DOHH2 (cell line): Measurements from ENCODE around the gene ADI1.

Experiments used
- H3F3A ChIP-seq: fragments of 200-600 bp; sonication (generic), shearing (Covaris generic); 2 replicates; pipeline ENCODE4 v1.6.0; 2016; ENCODE audit warnings: antibody characterized with exemption, mild to moderate bottlenecking; ENCODE audit not compliant: control insufficient read depth, insufficient read depth
- H3K27ac ChIP-seq: fragments of 200-600 bp; sonication (generic); 2 replicates; pipeline ENCODE4 v1.5.1; 2014; ENCODE audit warnings: low read depth, mild to moderate bottlenecking, low read length, moderate library complexity
- H3K27me3 ChIP-seq: fragments of 200-600 bp; sonication (generic); 2 replicates; pipeline ENCODE4 v1.6.1; 2014; ENCODE audit warnings: mild to moderate bottlenecking, low read length, mixed read lengths; ENCODE audit not compliant: control insufficient read depth
- H3K36me3 ChIP-seq: fragments of 200-600 bp; sonication (generic); 2 replicates; pipeline ENCODE4 v1.6.1; 2014; ENCODE audit warnings: mild to moderate bottlenecking, low read length, moderate library complexity, mixed read lengths; ENCODE audit not compliant: control insufficient read depth
- H3K4me1 ChIP-seq: fragments of 200-600 bp; sonication (generic); 2 replicates; pipeline ENCODE4 v1.6.1; 2014; ENCODE audit warnings: mild to moderate bottlenecking, low read length, mixed read lengths; ENCODE audit not compliant: control insufficient read depth
- H3K4me2 ChIP-seq: fragments of 200-600 bp; sonication (generic); 2 replicates; pipeline ENCODE4 v1.6.0; 2014; ENCODE audit warnings: mild to moderate bottlenecking, low read length, moderate library complexity
- H3K4me3 ChIP-seq: fragments of 200-600 bp; sonication (generic); 2 replicates; pipeline ENCODE4 v1.5.1; 2014; ENCODE audit warnings: mild to moderate bottlenecking, low read length, mixed read lengths
- H3K79me2 ChIP-seq: fragments of 200-600 bp; sonication (generic); 2 replicates; pipeline ENCODE4 v1.6.1; 2014; ENCODE audit warnings: mild to moderate bottlenecking, low read length, mixed read lengths; ENCODE audit not compliant: control insufficient read depth
- H3K9me2 ChIP-seq: fragments of 200-600 bp; sonication (generic); replicated peaks from 2 replicates; pipeline ENCODE4 v1.6.1; 2014; ENCODE audit warnings: mild to moderate bottlenecking, low read length, mixed read lengths; ENCODE audit not compliant: control insufficient read depth
- H3K9me3 ChIP-seq: fragments of 200-600 bp; sonication (generic); 2 replicates; pipeline ENCODE4 v1.6.1; 2014; ENCODE audit warnings: antibody characterized with exemption, low read length, mixed read lengths; ENCODE audit not compliant: control insufficient read depth, insufficient read depth
- H4K20me1 ChIP-seq: fragments of 200-600 bp; sonication (generic); 2 replicates; pipeline ENCODE4 v1.6.0; 2014; ENCODE audit warnings: low read depth, mild to moderate bottlenecking, antibody characterized with exemption, low read length, moderate library complexity; ENCODE audit not compliant: control insufficient read depth, insufficient read depth
- CTCF ChIP-seq: fragments of 200-600 bp; sonication (generic); IDR thresholded peaks from one replicate; pipeline ENCODE4 v1.5.1; 2014; ENCODE audit warnings: antibody characterized with exemption, mild to moderate bottlenecking, low read depth, low read length; ENCODE audit not compliant: poor library complexity, severe bottlenecking
- EZH2phosphoT487 ChIP-seq: fragments of 200-600 bp; sonication (generic); IDR thresholded peaks from 2 replicates; pipeline ENCODE4 v1.6.1; 2017; ENCODE audit warnings: borderline replicate concordance, mild to moderate bottlenecking, antibody characterized with exemption, low read length, moderate library complexity, mixed read lengths

ADI1 gene

GRCh38 chr2:3467654-3468053, 51.7 kb downstream of the ADI1 start:
- no peak overlapping the region for H3K4me3 ChIP-seq
- H3K27me3 ChIP-seq, result no peaks in the 10 kb centered on the region
- no peaks in the 10 kb centered on the region for H3K79me2 ChIP-seq
- H3K27ac ChIP-seq, result no peak overlapping the region
- no peaks in the 10 kb centered on the region for H3K9me3 ChIP-seq
- TF ChIP-seq CTCF, result no peak
- no peak for TF ChIP-seq EZH2phosphoT487
- peaks cover 3% of the 10 kb centered on the region; the same call in 1 of the 2 replicates for H4K20me1 ChIP-seq
- H3K4me1 ChIP-seq, result peaks cover 3% of the 10 kb centered on the region
- H3K4me2 ChIP-seq, result no peak overlapping the region
- no peaks in the 10 kb centered on the region for H3K9me2 ChIP-seq
- H3K36me3 ChIP-seq, result peaks cover 5% of the 10 kb centered on the region
- H3F3A ChIP-seq, result no peaks in the 10 kb centered on the region

- Histone ChIP-seq H3K4me3 (no peak overlapping the region), H3K27ac (no peak overlapping the region), H3K36me3 (peaks cover 6% of the 10 kb centered on the region), H3K9me3 (no peaks in the 10 kb centered on the region), H3K4me1 (peaks cover 10% of the 10 kb centered on the region), H3K79me2 (no peaks in the 10 kb centered on the region), H3K4me2 (no peak overlapping the region), H3K27me3 (no peaks in the 10 kb centered on the region), H3F3A (0 out of 2 replicates have a peak, but pooled peaks cover 1% of the 10 kb centered on the region), H4K20me1 (peaks cover 4% of the 10 kb centered on the region; the same call in 1 of the 2 replicates), H3K9me2 (no peaks in the 10 kb centered on the region)
- TF ChIP-seq EZH2phosphoT487, result no peak
- TF ChIP-seq CTCF, result no peak
These were observed 52.4 kb downstream of the ADI1 start for GRCh38 chr2:3466966-3467365.

- H3K27ac ChIP-seq, result no peak overlapping the region
- H4K20me1 ChIP-seq, result peaks cover 4% of the 10 kb centered on the region; the same call in 1 of the 2 replicates
- no peaks in the 10 kb centered on the region for H3K9me2 ChIP-seq
- H3F3A ChIP-seq, result 0 out of 2 replicates have a peak, but pooled peaks cover 2% of the 10 kb centered on the region
- peaks cover 6% of the 10 kb centered on the region for H3K36me3 ChIP-seq
- H3K4me3 ChIP-seq, result no peak overlapping the region
- H3K79me2 ChIP-seq, result no peaks in the 10 kb centered on the region
- no peak for TF ChIP-seq CTCF
- TF ChIP-seq EZH2phosphoT487, result no peak
- no peaks in the 10 kb centered on the region for H3K9me3 ChIP-seq
- no peak overlapping the region for H3K4me2 ChIP-seq
- peaks cover 15% of the 10 kb centered on the region for H3K4me1 ChIP-seq
- no peaks in the 10 kb centered on the region for H3K27me3 ChIP-seq
These were observed 52.9 kb downstream of the ADI1 start for GRCh38 chr2:3466482-3466863.
